Epithelial cell of proximal tubule (primary cell): ENCODE measurements around the gene FAM219A. TPM values are rescaled to one million over a fixed set of nuclear protein-coding genes. Genes with fewer than 3 reads are reported as not detected.

Experiments
- DNase-seq: peaks from one replicate; pipeline ENCODE4 v3.0.0-alpha.2; 2011; ENCODE audit warnings: low read depth
- H3K4me3 ChIP-seq: 2 replicates; pipeline ENCODE4 v1.5.1; 2011; ENCODE audit warnings: low read depth, mild to moderate bottlenecking, low read length
- total RNA-seq: library from RNA; depleted of rRNA; stranded (reverse); fragments of >200 nt; gene quantifications from 2 replicates; pipeline ENCODE4 v1.2.3, GENCODE V29; 2015
- TF ChIP-seq, protein P1 (sequence below): conservative IDR thresholded peaks from 2 replicates; pipeline ENCODE4 v1.5.1; 2012; ENCODE audit warnings: low read depth, mild to moderate bottlenecking, low read length

Gene FAM219A
- total RNA-seq, 1 donor from 2014 or later = 30.7 TPM

DNA sequence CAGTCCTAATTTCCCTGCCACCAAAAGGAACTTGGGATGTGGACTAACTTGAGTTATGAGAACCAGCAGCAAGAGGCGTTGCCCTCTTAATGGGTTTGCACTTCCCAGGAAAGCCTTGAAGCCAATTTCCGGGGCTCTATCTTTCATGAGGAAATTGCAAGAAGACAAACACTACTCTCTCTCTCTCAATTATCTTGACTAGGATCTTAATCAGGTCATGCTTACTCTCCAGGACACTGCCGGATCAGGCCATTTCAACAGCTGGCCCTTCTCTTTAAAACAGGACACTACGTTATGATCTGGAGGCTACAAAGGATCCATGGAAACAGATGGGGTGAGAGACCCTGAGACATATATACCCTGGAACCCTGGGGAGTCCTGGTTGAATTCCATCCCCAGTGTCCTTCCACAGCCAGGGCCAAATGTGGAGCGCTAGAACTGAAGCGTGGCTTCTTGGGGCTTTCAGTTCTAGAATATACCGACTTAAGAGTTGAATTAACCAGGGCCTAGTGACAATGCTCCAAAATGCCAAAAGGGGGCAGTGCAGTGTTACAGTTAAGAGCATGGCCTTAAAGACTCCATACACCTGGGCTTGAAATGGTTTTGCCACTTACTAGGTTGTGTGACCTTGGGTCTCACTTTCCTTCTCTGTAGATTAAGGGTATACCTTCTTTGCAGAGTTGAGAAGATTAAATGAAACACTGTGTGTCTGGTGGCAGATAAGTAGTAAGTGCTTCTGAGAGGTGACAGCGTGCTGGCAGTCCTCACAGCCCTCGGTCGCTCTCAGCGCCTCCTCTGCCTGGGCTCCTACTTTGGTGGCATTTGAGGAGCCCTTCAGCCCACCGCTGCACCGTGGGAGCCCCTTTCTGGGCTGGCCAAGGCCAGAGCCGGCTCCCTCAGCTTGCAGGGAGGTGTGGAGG lies 21.1 kb downstream of the FAM219A start:
- no peak overlapping the region for H3K4me3 ChIP-seq
- TF ChIP-seq, protein P1, sequence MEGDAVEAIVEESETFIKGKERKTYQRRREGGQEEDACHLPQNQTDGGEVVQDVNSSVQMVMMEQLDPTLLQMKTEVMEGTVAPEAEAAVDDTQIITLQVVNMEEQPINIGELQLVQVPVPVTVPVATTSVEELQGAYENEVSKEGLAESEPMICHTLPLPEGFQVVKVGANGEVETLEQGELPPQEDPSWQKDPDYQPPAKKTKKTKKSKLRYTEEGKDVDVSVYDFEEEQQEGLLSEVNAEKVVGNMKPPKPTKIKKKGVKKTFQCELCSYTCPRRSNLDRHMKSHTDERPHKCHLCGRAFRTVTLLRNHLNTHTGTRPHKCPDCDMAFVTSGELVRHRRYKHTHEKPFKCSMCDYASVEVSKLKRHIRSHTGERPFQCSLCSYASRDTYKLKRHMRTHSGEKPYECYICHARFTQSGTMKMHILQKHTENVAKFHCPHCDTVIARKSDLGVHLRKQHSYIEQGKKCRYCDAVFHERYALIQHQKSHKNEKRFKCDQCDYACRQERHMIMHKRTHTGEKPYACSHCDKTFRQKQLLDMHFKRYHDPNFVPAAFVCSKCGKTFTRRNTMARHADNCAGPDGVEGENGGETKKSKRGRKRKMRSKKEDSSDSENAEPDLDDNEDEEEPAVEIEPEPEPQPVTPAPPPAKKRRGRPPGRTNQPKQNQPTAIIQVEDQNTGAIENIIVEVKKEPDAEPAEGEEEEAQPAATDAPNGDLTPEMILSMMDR = peak; percentile 87
- peak; percentile 46 for DNase-seq

DNA sequence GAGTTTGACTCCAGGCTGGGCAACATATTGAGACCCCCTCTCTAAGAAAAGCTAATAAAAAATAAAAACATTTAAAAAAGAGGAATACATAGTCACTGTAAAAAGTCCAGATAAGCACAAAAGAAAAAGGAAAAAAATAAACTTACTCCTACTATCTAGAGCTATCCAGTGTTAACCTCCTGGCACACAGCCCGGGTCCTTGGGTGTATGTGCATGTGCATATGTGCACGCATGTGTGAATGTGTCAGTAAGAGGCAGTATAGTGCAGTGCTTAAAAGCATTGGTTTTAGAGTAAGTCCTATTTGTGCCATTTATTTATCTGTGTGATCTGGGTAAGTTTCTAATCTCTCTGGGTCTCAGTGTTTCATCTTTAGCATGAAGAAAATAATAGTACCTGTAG lies 26.7 kb downstream of the FAM219A start:
- no peak overlapping the region for H3K4me3 ChIP-seq
- TF ChIP-seq, protein P1 = no peak
- DNase-seq = no peak

DNA sequence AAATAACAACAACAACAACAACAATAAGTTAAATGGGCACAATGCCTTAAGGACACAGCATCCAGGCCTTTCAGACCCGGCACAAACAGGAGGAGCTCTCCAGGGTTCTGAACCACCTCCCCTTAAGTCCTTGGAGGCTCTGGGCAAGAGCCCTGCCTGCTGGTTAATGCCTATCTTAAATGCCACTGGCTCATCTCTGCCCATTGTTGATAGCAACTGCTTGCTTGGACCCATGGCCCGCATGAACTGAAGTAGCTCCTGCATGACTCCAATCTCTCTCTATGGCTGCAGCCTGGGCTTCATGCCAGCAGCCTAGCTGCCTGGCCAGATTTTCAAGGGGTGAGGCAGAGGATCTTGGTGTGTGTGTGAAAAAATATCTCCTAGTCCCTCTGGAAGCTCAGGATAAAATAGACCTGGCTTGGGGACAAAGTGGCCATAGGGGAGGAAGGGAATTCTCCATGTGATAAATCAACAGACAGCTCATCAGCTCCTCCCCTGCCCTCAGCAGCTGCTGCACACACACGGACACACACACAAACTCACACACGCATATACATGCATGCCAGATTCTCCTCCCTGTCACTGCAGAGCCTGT lies 27.4 kb downstream of the FAM219A start:
- peak; percentile 35 for DNase-seq
- no peak overlapping the region for H3K4me3 ChIP-seq
- TF ChIP-seq, protein P1 = no peak

DNA sequence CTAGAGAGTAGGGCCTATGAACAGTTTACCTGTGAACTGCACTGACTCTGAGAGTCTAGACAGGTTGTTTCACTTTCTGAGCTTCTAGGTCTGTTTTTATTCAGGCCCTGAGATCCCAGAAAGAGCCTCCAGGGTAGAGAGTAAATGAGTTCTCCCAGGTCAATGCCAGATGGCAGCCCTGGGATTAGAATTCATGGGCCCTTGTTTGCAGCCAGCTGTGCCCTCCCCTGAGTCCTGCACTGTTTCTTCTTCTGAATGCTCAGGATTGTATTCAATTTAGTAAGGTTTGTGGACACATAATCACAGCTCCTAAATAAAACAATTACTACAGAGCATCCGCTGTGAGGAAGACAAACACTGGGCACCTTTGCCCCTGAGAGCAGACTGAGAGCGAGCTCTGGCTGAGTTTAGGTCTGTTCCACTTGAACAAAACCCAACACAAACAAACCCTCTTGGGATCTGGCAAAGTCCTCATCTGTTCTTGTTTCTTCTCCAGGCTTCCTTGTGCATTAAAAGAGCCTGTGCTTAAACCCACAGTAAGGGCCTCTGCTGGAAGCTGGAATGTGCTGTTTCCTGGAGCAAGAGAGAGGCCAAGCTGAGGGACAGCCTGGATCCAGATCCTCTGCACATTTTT lies 29.9 kb downstream of the FAM219A start:
- H3K4me3 ChIP-seq = no peak overlapping the region
- TF ChIP-seq, protein P1 = no peak
- DNase-seq = no peak

DNA sequence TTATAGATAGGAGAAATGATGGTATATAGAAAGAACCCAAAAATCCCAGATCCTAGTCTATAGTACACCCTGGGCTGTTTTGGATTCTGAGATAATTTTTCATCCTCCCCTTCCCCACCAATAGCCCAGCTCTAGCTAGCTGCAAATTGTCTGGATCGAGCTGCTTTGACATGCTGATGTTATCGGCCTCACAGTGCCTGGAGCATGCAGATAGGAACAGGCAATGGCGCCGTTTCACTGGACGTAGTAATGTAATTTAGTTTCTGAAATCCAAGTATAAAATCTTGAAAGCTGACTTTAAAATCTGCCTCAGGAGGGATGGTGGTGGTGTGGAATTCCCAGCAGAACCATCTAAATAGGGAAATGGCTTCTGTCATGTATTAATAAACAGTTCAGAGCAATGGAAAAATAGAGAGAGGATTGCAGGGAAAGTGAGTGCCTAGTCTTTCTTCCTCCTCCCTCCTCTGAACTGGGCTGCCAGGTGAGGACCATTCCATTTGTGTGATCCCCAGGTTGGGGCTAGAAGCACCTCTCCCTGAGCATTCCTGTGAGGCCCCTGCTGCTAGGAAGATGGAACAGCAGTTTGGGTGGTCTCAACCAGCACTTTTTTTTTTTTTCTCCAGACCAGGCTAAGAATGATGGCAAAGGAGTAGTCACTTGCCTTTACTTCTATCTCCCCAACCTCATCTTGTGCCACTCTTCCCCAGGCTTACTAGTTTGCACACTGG lies 31.9 kb downstream of the FAM219A start:
- DNase-seq = no peak
- no peak overlapping the region for H3K4me3 ChIP-seq
- TF ChIP-seq, protein P1 = no peak

DNA sequence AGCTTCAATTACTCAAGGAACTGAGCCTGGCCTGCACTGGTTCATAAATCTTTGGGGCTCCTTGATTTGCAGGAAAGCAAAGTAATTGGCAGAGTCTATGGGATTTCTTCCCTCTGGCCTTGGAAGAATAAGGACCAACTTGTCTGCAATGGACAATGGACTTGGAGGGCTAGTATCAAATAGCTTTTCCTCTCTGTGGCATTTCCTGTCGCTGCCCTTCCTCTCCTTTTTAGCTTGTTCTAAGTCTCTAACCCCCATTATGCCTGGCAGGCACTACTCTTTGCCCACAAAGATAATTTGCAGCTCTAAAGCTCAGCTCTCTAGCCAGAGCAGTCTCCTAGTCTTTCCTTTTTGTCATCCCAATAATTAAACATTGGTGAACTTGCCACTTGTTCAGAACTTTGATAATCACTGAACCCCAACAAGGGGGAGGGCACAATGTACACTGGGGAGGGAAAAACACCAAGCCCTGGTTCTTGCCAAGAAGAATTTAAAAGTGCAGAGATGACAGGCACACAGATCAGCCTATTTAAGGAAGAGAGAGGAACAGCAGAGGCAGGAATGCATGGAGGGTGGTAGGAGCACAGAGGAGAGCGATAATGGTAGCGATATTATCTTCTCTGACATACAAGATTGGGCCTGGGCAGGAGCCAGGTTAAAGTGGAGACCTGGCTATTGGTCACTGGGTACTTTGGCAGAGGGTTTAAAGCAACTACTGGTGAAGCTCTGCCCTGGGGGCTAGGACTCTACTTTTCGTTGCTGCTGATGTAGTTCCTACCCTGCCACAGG lies 38.5 kb downstream of the FAM219A start:
- no peak for DNase-seq

More for the DNA sequence above, 38.5 kb downstream of the FAM219A start:
- TF ChIP-seq, protein P1 = no peak
- H3K4me3 ChIP-seq = no peak overlapping the region
